H1 (cell line): ENCODE data around the gene TBC1D2. TPM values are rescaled to one million over a fixed set of nuclear protein-coding genes. Genes with fewer than 3 reads are reported as not detected.
"Not testable (repeated sequence)": the region's sequence is repeated elsewhere in the genome, so short reads cannot be mapped to it uniquely, and the experiment has no call there.

Experiments used
- CTCF ChIA-PET: fragments of 300-600 bp; sonication (Branson Sonifier 250); formaldehyde crosslinking; loops from one replicate; lab custom pipeline; 2021; ENCODE audit not compliant: partially characterized antibody; lab: Charles Lee
- POLR2A ChIA-PET: fragments of 300-600 bp; sonication (Branson Sonifier 250); formaldehyde crosslinking; loops from one replicate; lab custom pipeline; 2021; ENCODE audit warnings: inconsistent platforms; ENCODE audit not compliant: partially characterized antibody; lab: Charles Lee
- DNase-seq, 2 experiments: peaks; one replicate each; pipeline versions ENCODE4 v3.0.0 to v3.0.0-alpha.2; 2010 to 2022; ENCODE audit warnings: low spot score in 2 of 2, low read depth in 1 of 2, mixed read lengths in 1 of 2
- FAIRE-seq: peaks from 2 replicates; lab custom pipeline; 2011; peaks lifted over from hg19 to GRCh38; lab: Jason Lieb, UNC
- H2AFZ ChIP-seq: 2 replicates; pipeline ENCODE4 v1.8.1; 2012; ENCODE audit warnings: low read length, inconsistent platforms
- H2AK5ac ChIP-seq: 2 replicates; pipeline ENCODE4 v1.6.1; 2013; ENCODE audit warnings: low read depth, low read length
- H2BK120ac ChIP-seq: replicated peaks from 2 replicates; pipeline ENCODE3; 2013; ENCODE audit warnings: low read depth, low read length, inconsistent platforms
- H2BK12ac ChIP-seq: 2 replicates; pipeline ENCODE4 v1.6.1; 2013; ENCODE audit warnings: low read depth, low read length
- H2BK15ac ChIP-seq: 2 replicates; pipeline ENCODE4 v1.6.1; 2013; ENCODE audit warnings: low read length
- H2BK20ac ChIP-seq: 2 replicates; pipeline ENCODE4 v1.6.1; 2013; ENCODE audit warnings: low read length
- H2BK5ac ChIP-seq: 2 replicates; pipeline ENCODE4 v1.6.1; 2013; ENCODE audit warnings: low read depth, low read length
- H3K14ac ChIP-seq: 2 replicates; pipeline ENCODE4 v1.6.1; 2013; ENCODE audit warnings: inconsistent platforms; ENCODE audit not compliant: insufficient read length
- H3K18ac ChIP-seq: 2 replicates; pipeline ENCODE4 v1.6.1; 2013; ENCODE audit warnings: low read length; ENCODE audit errors: extremely low read depth
- H3K23ac ChIP-seq: 2 replicates; pipeline ENCODE4 v1.6.1; 2013; ENCODE audit warnings: inconsistent platforms; ENCODE audit not compliant: insufficient read length
- H3K23me2 ChIP-seq: 2 replicates; pipeline ENCODE4 v1.6.1; 2013; ENCODE audit warnings: low read depth, low read length
- H3K27ac ChIP-seq: 2 replicates; pipeline ENCODE4 v1.6.1; 2011; ENCODE audit warnings: low read depth, low read length, inconsistent platforms
- H3K27me3 ChIP-seq, 4 experiments: replicated peaks in 1 of 4; 1 replicate in 1 of 4; 2 replicates in 3 of 4; pipeline versions ENCODE4 v1.6.1 to v1.8.1; 2011 to 2013; ENCODE audit warnings: low read length in 3 of 4, mild to moderate bottlenecking in 3 of 4, inconsistent platforms in 2 of 4, mixed read lengths in 2 of 4, moderate library complexity in 1 of 4; ENCODE audit not compliant: control insufficient read depth in 3 of 4, insufficient read depth in 3 of 4; ENCODE audit errors: extremely low read depth in 1 of 4
- H3K36me3 ChIP-seq, 4 experiments: 2 replicates each; pipeline versions ENCODE4 v1.6.1 to v1.8.1; 2011 to 2013; ENCODE audit warnings: mild to moderate bottlenecking in 4 of 4, low read length in 3 of 4, moderate library complexity in 2 of 4, control low read depth in 1 of 4, inconsistent platforms in 1 of 4; ENCODE audit not compliant: insufficient read depth in 4 of 4, control insufficient read depth in 2 of 4
- H3K4ac ChIP-seq: replicated peaks from 2 replicates; pipeline ENCODE3; 2013; ENCODE audit warnings: low read length, low read depth, mixed read lengths, inconsistent platforms; ENCODE audit not compliant: insufficient read length
- H3K4me1 ChIP-seq, 4 experiments: replicated peaks in 1 of 4; 1 replicate in 1 of 4; 2 replicates in 3 of 4; pipeline versions ENCODE4 v1.6.1 to v1.8.1; 2011 to 2013; ENCODE audit warnings: low read length in 3 of 4, inconsistent platforms in 2 of 4, mixed read lengths in 1 of 4; ENCODE audit not compliant: insufficient read depth in 4 of 4, control insufficient read depth in 3 of 4
- H3K4me2 ChIP-seq, 2 experiments: 2 replicates each; pipeline versions ENCODE4 v1.6.1 to v1.8.1; 2011 to 2013; ENCODE audit warnings: low read depth in 2 of 2, low read length in 2 of 2, control low read depth in 1 of 2, inconsistent platforms in 1 of 2, mild to moderate bottlenecking in 1 of 2; ENCODE audit not compliant: insufficient read depth in 1 of 2
- H3K4me3 ChIP-seq, 4 experiments: fragments of 200-600, 300-600 bp in 1 of 4; sonication (generic), shearing (Covaris generic), sonication (Bioruptor Twin) in 1 of 4; 2 replicates each; pipeline versions ENCODE4 v1.5.1 to v1.8.1; 2011 to 2016; ENCODE audit warnings: low read length in 4 of 4, low read depth in 3 of 4, control low read depth in 2 of 4, inconsistent platforms in 2 of 4, mild to moderate bottlenecking in 2 of 4, mixed read lengths in 1 of 4, moderate library complexity in 1 of 4; ENCODE audit not compliant: insufficient read depth in 2 of 4; ENCODE audit errors: extremely low read depth in 1 of 4
- H3K56ac ChIP-seq: replicated peaks from 2 replicates; pipeline ENCODE3; 2013; ENCODE audit warnings: low read depth, mild to moderate bottlenecking, mixed read lengths, low read length, inconsistent platforms; ENCODE audit not compliant: insufficient read length
- H3K79me1 ChIP-seq: 2 replicates; pipeline ENCODE4 v1.6.1; 2013; ENCODE audit warnings: low read depth, low read length, control low read depth
- H3K79me2 ChIP-seq, 2 experiments: 2 replicates each; pipeline versions ENCODE4 v1.6.1 to v1.8.1; 2012 to 2013; ENCODE audit warnings: low read length in 2 of 2, mild to moderate bottlenecking in 2 of 2, inconsistent platforms in 1 of 2; ENCODE audit not compliant: insufficient read depth in 2 of 2, control insufficient read depth in 1 of 2
- H3K9ac ChIP-seq, 4 experiments: replicated peaks in 1 of 4; 1 replicate in 1 of 4; 2 replicates in 3 of 4; pipeline versions ENCODE4 v1.6.1 to v1.8.1; 2011 to 2013; ENCODE audit warnings: low read depth in 3 of 4, low read length in 3 of 4, control low read depth in 2 of 4, mild to moderate bottlenecking in 2 of 4, moderate library complexity in 2 of 4, inconsistent platforms in 1 of 4; ENCODE audit errors: extremely low read depth in 1 of 4
- H3K9me3 ChIP-seq, 2 experiments: 2 replicates each; pipeline versions ENCODE4 v1.6.1 to v1.8.1; 2012 to 2013; ENCODE audit warnings: mild to moderate bottlenecking in 2 of 2, moderate library complexity in 2 of 2, control low read depth in 1 of 2, inconsistent platforms in 1 of 2, low read depth in 1 of 2, low read length in 1 of 2, mixed read lengths in 1 of 2; ENCODE audit not compliant: insufficient read depth in 2 of 2
- H4K20me1 ChIP-seq, 2 experiments: replicated peaks in 1 of 2; 2 replicates each; pipeline versions ENCODE3 to v1.8.1; 2011 to 2013; ENCODE audit warnings: inconsistent platforms in 2 of 2, low read length in 2 of 2, mild to moderate bottlenecking in 1 of 2; ENCODE audit not compliant: insufficient read depth in 2 of 2, control insufficient read depth in 1 of 2
- H4K5ac ChIP-seq: 2 replicates; pipeline ENCODE4 v1.6.1; 2013; ENCODE audit warnings: low read length, low read depth, mixed read lengths, inconsistent platforms; ENCODE audit not compliant: insufficient read length
- H4K8ac ChIP-seq: 2 replicates; pipeline ENCODE4 v1.8.0; 2013; ENCODE audit warnings: mild to moderate bottlenecking, moderate library complexity, low read length, inconsistent platforms; ENCODE audit not compliant: insufficient read depth; ENCODE audit errors: extremely low read depth
- H4K91ac ChIP-seq: replicated peaks from 2 replicates; pipeline ENCODE3; 2013; ENCODE audit warnings: low read length, mixed read lengths, inconsistent platforms; ENCODE audit not compliant: insufficient read length
- WGBS, 2 experiments: shearing (Covaris generic) in 1 of 2; methylation state at CpG; one replicate each; pipeline versions ENCODE4 v1.1.6 to v1.1.7; 2013 to 2015; ENCODE audit warnings: low lambda C conversion rate in 2 of 2, mixed read lengths in 2 of 2, inconsistent platforms in 1 of 2, low coverage in 1 of 2, missing lambda C conversion rate in 1 of 2; ENCODE audit not compliant: insufficient replicate concordance in 2 of 2, insufficient coverage in 1 of 2, insufficient read length in 1 of 2; ENCODE audit errors: extremely low coverage in 1 of 2, missing lambda C conversion rate in 1 of 2; 5-methylcytosine and 5-hydroxymethylcytosine counted together
- polyA plus RNA-seq, 7 experiments: library from polyadenylated mRNA; depleted of rRNA in 3 of 7; stranded (reverse) in 5 of 7; unstranded in 2 of 7; fragments of >200 nt in 5 of 7; fragments of 200-250 nt in 2 of 7; gene quantifications; 1 replicate in 5 of 7; 2 replicates in 1 of 7; 4 replicates in 1 of 7; pipeline versions ENCODE4 v1.2.1 to v1.2.3, GENCODE V29; 2011 to 2013; ENCODE audit warnings: missing spikeins in 2 of 7, mixed read lengths in 2 of 7
- total RNA-seq: library from RNA; stranded (reverse); fragmentation: NEBNext Ultra II Directional; extraction: Animal tissue kit (Norgen Biotek cat#: 25700); gene quantifications from 2 replicates; pipeline ENCODE4 v1.2.1, GENCODE V29; 2021

The TBC1D2 gene
- total and polyA plus RNA-seq, 2 of the 8 experiments (the other 6 are each of a cell fraction or from before 2014, with no cell fraction given), result 7.4 TPM

DNA sequence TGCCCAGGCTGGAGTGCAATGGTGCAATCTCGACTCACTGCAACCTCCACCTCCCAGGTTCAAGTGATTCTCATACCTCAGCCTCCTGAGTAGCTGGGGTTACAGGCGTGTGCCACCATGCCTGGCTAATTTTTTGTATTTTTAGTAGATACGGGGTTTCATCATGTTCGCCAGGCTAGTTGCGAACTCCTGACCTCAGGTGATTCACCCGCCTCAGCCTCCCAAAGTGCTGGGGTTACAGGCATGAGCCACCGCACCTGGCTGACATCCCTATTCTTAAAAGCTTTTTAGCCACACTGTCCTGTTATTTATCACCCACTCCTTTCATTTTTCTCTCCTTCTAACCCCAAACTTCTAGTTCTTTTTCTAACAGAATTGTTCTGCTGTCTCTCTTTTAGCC is 27.7 kb upstream of the TBC1D2 start:
- CTCF ChIA-PET, result interaction anchor here (0.7 to 1.4 kb wide), 4 partner anchors 73 to 248 kb away, joined by 3 read pairs; no protein-coding TSS in a partner anchor
- 85% methylated on average over 7 of the region's 7 CpGs; no CpG with 5 or more reads in 1 of the 2 experiments for WGBS, 2 experiments
- H2BK20ac ChIP-seq, result not testable (repeated sequence)

More for the DNA sequence above, 27.7 kb upstream of the TBC1D2 start:
- H3K27me3 ChIP-seq, H4K20me1 ChIP-seq, DNase-seq, H3K27ac ChIP-seq, H2AFZ ChIP-seq, H3K4me3 ChIP-seq, H3K79me1 ChIP-seq, H3K18ac ChIP-seq, H3K9ac ChIP-seq, H2AK5ac ChIP-seq, H2BK15ac ChIP-seq, H3K4ac ChIP-seq, H3K9me3 ChIP-seq, H3K79me2 ChIP-seq, POLR2A ChIA-PET, H3K23me2 ChIP-seq, H4K91ac ChIP-seq, H4K8ac ChIP-seq, H2BK120ac ChIP-seq, FAIRE-seq, H3K23ac ChIP-seq, H3K14ac ChIP-seq, H3K36me3 ChIP-seq, H4K5ac ChIP-seq, H3K4me2 ChIP-seq, H3K56ac ChIP-seq, H3K4me1 ChIP-seq, H2BK12ac ChIP-seq, H2BK5ac ChIP-seq: not testable (repeated sequence)
